Measurements from ENCODE around the gene ACKR4. TPM values are rescaled to one million over a fixed set of nuclear protein-coding genes. Genes with fewer than 3 reads are reported as not detected.

The ACKR4 gene
- polyA plus RNA-seq, 1 of the 3 experiments (the other 2 are of a cell fraction) = 0.10 TPM

DNA sequence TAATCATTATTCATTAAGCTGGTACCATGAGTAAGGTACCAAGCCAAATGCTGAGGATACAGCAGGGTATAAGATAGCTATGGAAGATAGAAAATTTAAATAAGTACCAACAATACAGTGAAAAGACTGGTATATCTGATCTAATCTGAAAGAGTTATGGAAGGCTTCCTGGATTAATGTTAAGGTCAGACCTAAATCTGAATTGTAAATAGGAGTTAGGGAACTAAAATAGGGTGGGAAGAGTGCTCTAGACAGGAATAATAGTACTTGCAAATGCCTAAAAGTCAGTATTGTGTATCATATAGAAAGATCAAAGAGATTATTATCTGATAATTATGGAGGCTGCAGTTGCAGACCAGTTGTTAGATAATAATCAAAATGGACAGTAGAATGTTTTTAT lies 2.6 kb upstream of the ACKR4 start:
- Histone ChIP-seq H3K79me2 (ENCODE audit: insufficient read depth) (no peaks in the 10 kb centered on the region), H3K9me3 (no peaks in the 10 kb centered on the region), H3K27me3 (ENCODE audit: insufficient read depth) (no peaks in the 10 kb centered on the region), H3F3A (replicated peaks; ENCODE audit: insufficient read depth) (peaks cover 40% of the 10 kb centered on the region), H4K20me1 (ENCODE audit: insufficient read depth) (no peaks in the 10 kb centered on the region), H2AFZ (ENCODE audit: low read depth) (no peak overlapping the region), H3K4me1 (ENCODE audit: control insufficient read depth in 1 of 2, insufficient read depth in 2 of 2, low read depth in 1 of 2, low read length in 1 of 2) (peaks cover 4 to 34% of the 10 kb centered on the region in 2 experiments; a peak in 3 of 4 replicates), H3K36me3 (replicated peaks in 1 of 2; ENCODE audit: control insufficient read depth in 1 of 2, insufficient read depth in 2 of 2, low read length in 1 of 2) (peaks cover 7 to 17% of the 10 kb centered on the region in 2 experiments), H3K4me3 (ENCODE audit: low read depth in 2 of 2, low read length in 1 of 2) (no peak overlapping the region; a peak in 1 of 4 replicates), H3K9me2 (no peaks in the 10 kb centered on the region), H3K9ac (peak overlapping the region; percentile 48; the same call in 1 of the 2 replicates), H3K4me2 (peak overlapping the region; percentile 48), H3K27ac (ENCODE audit: low read depth in 2 of 2, low read length in 1 of 2) (peak overlapping the region; percentile 76 to 92; a peak in 3 of 4 replicates)
- ChIA-PET POLR2A (no interaction called here), CTCF (interaction anchor here (1.3 kb wide), 1 partner anchor 58 kb away, joined by 3 read pairs; no protein-coding TSS in a partner anchor)
- DNase-seq = no peak
- TF ChIP-seq RFX5 (IDR thresholded peaks at IDR 0.05; ENCODE audit: low read length) (no peak), ELF1 (IDR thresholded peaks at IDR 0.05) (no peak), NFIC (IDR thresholded peaks at IDR 0.05; ENCODE audit: borderline replicate concordance) (no peak), GATA2 (CRISPR knock-in tag; IDR thresholded peaks at IDR 0.05) (no peak), MEF2A (IDR thresholded peaks at IDR 0.05; ENCODE audit: borderline replicate concordance, low read depth) (no peak), JUND (IDR thresholded peaks at IDR 0.05) (no peak), RCOR1 (IDR thresholded peaks at IDR 0.05; ENCODE audit: low read length) (no peak), FOXJ3 (CRISPR knock-in tag; IDR thresholded peaks at IDR 0.05) (no peak), EP300 (IDR thresholded peaks at IDR 0.05; ENCODE audit: borderline replicate concordance in 1 of 2, low read depth in 1 of 2, low read length in 1 of 2) (no peak), NRF1 (IDR thresholded peaks at IDR 0.05; ENCODE audit: low read depth, low read length) (no peak)
- TF ChIP-seq, protein P1, sequence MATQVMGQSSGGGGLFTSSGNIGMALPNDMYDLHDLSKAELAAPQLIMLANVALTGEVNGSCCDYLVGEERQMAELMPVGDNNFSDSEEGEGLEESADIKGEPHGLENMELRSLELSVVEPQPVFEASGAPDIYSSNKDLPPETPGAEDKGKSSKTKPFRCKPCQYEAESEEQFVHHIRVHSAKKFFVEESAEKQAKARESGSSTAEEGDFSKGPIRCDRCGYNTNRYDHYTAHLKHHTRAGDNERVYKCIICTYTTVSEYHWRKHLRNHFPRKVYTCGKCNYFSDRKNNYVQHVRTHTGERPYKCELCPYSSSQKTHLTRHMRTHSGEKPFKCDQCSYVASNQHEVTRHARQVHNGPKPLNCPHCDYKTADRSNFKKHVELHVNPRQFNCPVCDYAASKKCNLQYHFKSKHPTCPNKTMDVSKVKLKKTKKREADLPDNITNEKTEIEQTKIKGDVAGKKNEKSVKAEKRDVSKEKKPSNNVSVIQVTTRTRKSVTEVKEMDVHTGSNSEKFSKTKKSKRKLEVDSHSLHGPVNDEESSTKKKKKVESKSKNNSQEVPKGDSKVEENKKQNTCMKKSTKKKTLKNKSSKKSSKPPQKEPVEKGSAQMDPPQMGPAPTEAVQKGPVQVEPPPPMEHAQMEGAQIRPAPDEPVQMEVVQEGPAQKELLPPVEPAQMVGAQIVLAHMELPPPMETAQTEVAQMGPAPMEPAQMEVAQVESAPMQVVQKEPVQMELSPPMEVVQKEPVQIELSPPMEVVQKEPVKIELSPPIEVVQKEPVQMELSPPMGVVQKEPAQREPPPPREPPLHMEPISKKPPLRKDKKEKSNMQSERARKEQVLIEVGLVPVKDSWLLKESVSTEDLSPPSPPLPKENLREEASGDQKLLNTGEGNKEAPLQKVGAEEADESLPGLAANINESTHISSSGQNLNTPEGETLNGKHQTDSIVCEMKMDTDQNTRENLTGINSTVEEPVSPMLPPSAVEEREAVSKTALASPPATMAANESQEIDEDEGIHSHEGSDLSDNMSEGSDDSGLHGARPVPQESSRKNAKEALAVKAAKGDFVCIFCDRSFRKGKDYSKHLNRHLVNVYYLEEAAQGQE (IDR thresholded peaks at IDR 0.05; ENCODE audit: low read depth, low read length) = no peak
- TF ChIP-seq, protein P2, sequence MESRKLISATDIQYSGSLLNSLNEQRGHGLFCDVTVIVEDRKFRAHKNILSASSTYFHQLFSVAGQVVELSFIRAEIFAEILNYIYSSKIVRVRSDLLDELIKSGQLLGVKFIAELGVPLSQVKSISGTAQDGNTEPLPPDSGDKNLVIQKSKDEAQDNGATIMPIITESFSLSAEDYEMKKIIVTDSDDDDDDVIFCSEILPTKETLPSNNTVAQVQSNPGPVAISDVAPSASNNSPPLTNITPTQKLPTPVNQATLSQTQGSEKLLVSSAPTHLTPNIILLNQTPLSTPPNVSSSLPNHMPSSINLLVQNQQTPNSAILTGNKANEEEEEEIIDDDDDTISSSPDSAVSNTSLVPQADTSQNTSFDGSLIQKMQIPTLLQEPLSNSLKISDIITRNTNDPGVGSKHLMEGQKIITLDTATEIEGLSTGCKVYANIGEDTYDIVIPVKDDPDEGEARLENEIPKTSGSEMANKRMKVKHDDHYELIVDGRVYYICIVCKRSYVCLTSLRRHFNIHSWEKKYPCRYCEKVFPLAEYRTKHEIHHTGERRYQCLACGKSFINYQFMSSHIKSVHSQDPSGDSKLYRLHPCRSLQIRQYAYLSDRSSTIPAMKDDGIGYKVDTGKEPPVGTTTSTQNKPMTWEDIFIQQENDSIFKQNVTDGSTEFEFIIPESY (IDR thresholded peaks at IDR 0.05; ENCODE audit: borderline replicate concordance, low read depth) = no peak
- TF ChIP-seq, protein P3, sequence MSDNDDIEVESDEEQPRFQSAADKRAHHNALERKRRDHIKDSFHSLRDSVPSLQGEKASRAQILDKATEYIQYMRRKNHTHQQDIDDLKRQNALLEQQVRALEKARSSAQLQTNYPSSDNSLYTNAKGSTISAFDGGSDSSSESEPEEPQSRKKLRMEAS (IDR thresholded peaks at IDR 0.05; ENCODE audit: low read depth) = no peak
